ENCODE measurements around the gene MED12L.

MED12L gene

DNA sequence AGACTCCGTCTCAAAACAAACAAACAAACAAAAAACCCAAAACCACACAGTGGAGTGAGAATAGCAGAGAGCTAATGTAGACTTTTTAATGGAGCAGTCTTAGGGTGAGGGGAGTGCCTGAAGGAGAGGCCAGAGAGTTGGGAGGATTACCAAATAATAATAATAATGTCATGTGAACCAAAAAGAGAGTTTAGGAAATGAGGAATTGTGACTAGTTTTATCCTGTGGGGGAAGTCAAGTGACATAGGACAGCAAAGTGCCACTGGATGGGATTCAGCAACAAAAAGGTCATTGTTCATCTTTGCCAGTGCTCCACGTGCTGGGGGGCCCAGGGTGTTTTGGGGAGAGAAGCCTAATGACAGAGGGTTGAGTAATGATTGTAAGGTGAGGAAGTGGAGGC is 218.3 kb downstream of the MED12L start (continued):
- TF ChIP-seq SCRT2 (tag by site-specific recombination; IDR thresholded peaks at IDR 0.05) (no peak), ZNF223 (tag by site-specific recombination; IDR thresholded peaks at IDR 0.05) (no peak), ZNF16 (tag by site-specific recombination; IDR thresholded peaks at IDR 0.05; ENCODE audit: low read depth) (no peak), ZNF214 (tag by site-specific recombination; IDR thresholded peaks at IDR 0.05; ENCODE audit: borderline replicate concordance) (no peak)
- TF ChIP-seq, protein P1, sequence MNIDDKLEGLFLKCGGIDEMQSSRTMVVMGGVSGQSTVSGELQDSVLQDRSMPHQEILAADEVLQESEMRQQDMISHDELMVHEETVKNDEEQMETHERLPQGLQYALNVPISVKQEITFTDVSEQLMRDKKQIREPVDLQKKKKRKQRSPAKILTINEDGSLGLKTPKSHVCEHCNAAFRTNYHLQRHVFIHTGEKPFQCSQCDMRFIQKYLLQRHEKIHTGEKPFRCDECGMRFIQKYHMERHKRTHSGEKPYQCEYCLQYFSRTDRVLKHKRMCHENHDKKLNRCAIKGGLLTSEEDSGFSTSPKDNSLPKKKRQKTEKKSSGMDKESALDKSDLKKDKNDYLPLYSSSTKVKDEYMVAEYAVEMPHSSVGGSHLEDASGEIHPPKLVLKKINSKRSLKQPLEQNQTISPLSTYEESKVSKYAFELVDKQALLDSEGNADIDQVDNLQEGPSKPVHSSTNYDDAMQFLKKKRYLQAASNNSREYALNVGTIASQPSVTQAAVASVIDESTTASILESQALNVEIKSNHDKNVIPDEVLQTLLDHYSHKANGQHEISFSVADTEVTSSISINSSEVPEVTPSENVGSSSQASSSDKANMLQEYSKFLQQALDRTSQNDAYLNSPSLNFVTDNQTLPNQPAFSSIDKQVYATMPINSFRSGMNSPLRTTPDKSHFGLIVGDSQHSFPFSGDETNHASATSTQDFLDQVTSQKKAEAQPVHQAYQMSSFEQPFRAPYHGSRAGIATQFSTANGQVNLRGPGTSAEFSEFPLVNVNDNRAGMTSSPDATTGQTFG (tag by site-specific recombination; IDR thresholded peaks at IDR 0.05; ENCODE audit: borderline replicate concordance) = no peak

DNA sequence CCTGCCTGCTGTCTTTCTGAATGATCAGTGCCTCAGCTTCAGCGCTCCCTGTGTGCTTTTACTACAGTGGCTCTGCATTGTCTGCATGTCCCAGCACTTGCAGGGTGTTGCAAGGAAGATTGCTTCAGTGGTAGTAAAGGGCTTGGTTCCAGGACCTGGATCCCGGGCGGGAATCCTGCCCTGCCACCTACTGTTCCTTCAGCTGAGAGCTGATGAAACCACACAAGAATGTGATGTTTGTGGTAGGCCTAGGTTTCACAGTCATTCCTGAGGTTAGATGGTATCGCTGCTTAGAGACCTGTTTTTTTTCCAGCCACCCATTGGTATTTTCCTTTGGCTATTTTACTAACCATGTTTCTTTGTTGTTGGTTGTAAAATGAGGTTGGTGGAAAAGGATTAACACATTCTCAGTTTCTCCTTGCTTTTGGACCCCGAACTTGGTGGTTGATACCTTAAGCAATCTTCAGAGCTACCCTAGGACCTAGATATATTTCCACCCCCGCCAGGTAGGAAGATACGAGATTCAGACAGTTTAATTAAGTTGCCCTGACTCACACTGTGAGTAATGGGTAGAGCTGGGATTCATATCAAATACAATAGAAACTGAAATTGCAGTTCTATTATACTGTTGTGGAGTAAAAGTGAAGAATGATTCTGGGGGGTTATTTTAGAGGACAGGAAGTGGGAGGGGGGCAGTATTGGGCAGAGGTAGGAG is 219.8 kb downstream of the MED12L start:
- POLR2A ChIA-PET = no interaction called here
- Histone ChIP-seq H3K4me3 (ENCODE audit: low read depth, low read length) (no peak overlapping the region; the same call in 1 of the 2 replicates), H3K27ac (ENCODE audit: extremely low read depth, low read depth, low read length) (no peak overlapping the region), H3K36me3 (ENCODE audit: control insufficient read depth in 2 of 2, insufficient read depth in 1 of 2, low read length in 2 of 2) (no peaks in the 10 kb centered on the region), H3K9me3 (ENCODE audit: control insufficient read depth, insufficient read depth, low read depth, low read length) (no peaks in the 10 kb centered on the region), H3K4me1 (ENCODE audit: control insufficient read depth, insufficient read depth, low read length) (no peaks in the 10 kb centered on the region)
- CTCF ChIA-PET = interaction anchor here (0.7 to 3.2 kb wide), 6 partner anchors 12 to 56 kb away, joined by 3 to 8 read pairs (median 3); no protein-coding TSS in a partner anchor
- peak; percentile 45 for TF ChIP-seq KLF10 (tag by site-specific recombination; IDR thresholded peaks at IDR 0.05)
- peak; percentile 65 for TF ChIP-seq ZNF660 (tag by site-specific recombination; IDR thresholded peaks at IDR 0.05)
- no peak for TF ChIP-seq OVOL3 (tag by site-specific recombination; IDR thresholded peaks at IDR 0.05)
- no peak for TF ChIP-seq OSR2 (tag by site-specific recombination; IDR thresholded peaks at IDR 0.05)
- no peak for TF ChIP-seq ZNF843 (tag by site-specific recombination; IDR thresholded peaks at IDR 0.05)
- peak; percentile 42; the same call in 1 of the 2 replicates for TF ChIP-seq SP7 (tag by site-specific recombination; IDR thresholded peaks at IDR 0.05)
- TF ChIP-seq ZNF324 (tag by site-specific recombination; IDR thresholded peaks at IDR 0.05) = no peak
- no peak for TF ChIP-seq ZNF596 (tag by site-specific recombination; IDR thresholded peaks at IDR 0.05)
- 0 out of 2 replicates have a peak, but pooled peaks have one; percentile 37 for TF ChIP-seq HOXD13 (CRISPR knock-in tag; IDR thresholded peaks at IDR 0.05; ENCODE audit: borderline replicate concordance)
- TF ChIP-seq, protein P2, sequence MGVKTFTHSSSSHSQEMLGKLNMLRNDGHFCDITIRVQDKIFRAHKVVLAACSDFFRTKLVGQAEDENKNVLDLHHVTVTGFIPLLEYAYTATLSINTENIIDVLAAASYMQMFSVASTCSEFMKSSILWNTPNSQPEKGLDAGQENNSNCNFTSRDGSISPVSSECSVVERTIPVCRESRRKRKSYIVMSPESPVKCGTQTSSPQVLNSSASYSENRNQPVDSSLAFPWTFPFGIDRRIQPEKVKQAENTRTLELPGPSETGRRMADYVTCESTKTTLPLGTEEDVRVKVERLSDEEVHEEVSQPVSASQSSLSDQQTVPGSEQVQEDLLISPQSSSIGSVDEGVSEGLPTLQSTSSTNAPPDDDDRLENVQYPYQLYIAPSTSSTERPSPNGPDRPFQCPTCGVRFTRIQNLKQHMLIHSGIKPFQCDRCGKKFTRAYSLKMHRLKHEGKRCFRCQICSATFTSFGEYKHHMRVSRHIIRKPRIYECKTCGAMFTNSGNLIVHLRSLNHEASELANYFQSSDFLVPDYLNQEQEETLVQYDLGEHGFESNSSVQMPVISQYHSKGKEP (tag by site-specific recombination; IDR thresholded peaks at IDR 0.05) = peak; percentile 52; the same call in 1 of the 2 replicates
- TF ChIP-seq ZNF571 (tag by site-specific recombination; IDR thresholded peaks at IDR 0.05) = no peak
- TF ChIP-seq, protein P3, sequence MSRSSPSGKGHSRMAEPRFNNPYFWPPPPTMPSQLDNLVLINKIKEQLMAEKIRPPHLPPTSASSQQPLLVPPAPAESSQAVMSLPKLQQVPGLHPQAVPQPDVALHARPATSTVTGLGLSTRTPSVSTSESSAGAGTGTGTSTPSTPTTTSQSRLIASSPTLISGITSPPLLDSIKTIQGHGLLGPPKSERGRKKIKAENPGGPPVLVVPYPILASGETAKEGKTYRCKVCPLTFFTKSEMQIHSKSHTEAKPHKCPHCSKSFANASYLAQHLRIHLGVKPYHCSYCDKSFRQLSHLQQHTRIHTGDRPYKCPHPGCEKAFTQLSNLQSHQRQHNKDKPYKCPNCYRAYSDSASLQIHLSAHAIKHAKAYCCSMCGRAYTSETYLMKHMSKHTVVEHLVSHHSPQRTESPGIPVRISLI (tag by site-specific recombination; IDR thresholded peaks at IDR 0.05) = peak; percentile 85
- TF ChIP-seq ZIC2 (tag by site-specific recombination; IDR thresholded peaks at IDR 0.05) = peak; percentile 64
- TF ChIP-seq ZNF157 (tag by site-specific recombination; IDR thresholded peaks at IDR 0.05) = no peak
- TF ChIP-seq, protein P4, sequence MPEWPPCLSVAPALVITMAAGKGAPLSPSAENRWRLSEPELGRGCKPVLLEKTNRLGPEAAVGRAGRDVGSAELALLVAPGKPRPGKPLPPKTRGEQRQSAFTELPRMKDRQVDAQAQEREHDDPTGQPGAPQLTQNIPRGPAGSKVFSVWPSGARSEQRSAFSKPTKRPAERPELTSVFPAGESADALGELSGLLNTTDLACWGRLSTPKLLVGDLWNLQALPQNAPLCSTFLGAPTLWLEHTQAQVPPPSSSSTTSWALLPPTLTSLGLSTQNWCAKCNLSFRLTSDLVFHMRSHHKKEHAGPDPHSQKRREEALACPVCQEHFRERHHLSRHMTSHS (tag by site-specific recombination; IDR thresholded peaks at IDR 0.05) = no peak
- TF ChIP-seq EGR2 (tag by site-specific recombination; IDR thresholded peaks at IDR 0.05; ENCODE audit: low read depth) = no peak
- TF ChIP-seq ZNF16 (tag by site-specific recombination; IDR thresholded peaks at IDR 0.05; ENCODE audit: low read depth) = no peak
- no peak for TF ChIP-seq ZNF776 (tag by site-specific recombination; IDR thresholded peaks at IDR 0.05; ENCODE audit: borderline replicate concordance)
- TF ChIP-seq ZNF223 (tag by site-specific recombination; IDR thresholded peaks at IDR 0.05) = no peak
- TF ChIP-seq, protein P5, sequence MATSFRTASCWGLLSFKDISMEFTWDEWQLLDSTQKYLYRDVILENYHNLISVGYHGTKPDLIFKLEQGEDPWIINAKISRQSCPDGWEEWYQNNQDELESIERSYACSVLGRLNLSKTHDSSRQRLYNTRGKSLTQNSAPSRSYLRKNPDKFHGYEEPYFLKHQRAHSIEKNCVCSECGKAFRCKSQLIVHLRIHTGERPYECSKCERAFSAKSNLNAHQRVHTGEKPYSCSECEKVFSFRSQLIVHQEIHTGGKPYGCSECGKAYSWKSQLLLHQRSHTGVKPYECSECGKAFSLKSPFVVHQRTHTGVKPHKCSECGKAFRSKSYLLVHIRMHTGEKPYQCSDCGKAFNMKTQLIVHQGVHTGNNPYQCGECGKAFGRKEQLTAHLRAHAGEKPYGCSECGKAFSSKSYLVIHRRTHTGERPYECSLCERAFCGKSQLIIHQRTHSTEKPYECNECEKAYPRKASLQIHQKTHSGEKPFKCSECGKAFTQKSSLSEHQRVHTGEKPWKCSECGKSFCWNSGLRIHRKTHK (tag by site-specific recombination; IDR thresholded peaks at IDR 0.05) = no peak
- TF ChIP-seq ZNF600 (tag by site-specific recombination; IDR thresholded peaks at IDR 0.05) = peak; percentile 64; the same call in 1 of the 2 replicates
- peak; percentile 20 for TF ChIP-seq ZNF654 (tag by site-specific recombination; IDR thresholded peaks at IDR 0.05; ENCODE audit: low read depth)
- peak; percentile 37; the same call in 1 of the 2 replicates for TF ChIP-seq ZNF558 (tag by site-specific recombination; IDR thresholded peaks at IDR 0.05)

Data from HEK293 (cell line).